NCI-H2227 (cell line): ENCODE data around the gene ARMC7.
"Not testable (repeated sequence)": the region's sequence is repeated elsewhere in the genome, so short reads cannot be mapped to it uniquely, and the experiment has no call there.

Experiments
- DNase-seq: peaks from one replicate; lab custom pipeline; 2025; ENCODE audit not compliant: unreplicated experiment; lab: John Stamatoyannopoulos, UW

ARMC7 gene

DNA sequence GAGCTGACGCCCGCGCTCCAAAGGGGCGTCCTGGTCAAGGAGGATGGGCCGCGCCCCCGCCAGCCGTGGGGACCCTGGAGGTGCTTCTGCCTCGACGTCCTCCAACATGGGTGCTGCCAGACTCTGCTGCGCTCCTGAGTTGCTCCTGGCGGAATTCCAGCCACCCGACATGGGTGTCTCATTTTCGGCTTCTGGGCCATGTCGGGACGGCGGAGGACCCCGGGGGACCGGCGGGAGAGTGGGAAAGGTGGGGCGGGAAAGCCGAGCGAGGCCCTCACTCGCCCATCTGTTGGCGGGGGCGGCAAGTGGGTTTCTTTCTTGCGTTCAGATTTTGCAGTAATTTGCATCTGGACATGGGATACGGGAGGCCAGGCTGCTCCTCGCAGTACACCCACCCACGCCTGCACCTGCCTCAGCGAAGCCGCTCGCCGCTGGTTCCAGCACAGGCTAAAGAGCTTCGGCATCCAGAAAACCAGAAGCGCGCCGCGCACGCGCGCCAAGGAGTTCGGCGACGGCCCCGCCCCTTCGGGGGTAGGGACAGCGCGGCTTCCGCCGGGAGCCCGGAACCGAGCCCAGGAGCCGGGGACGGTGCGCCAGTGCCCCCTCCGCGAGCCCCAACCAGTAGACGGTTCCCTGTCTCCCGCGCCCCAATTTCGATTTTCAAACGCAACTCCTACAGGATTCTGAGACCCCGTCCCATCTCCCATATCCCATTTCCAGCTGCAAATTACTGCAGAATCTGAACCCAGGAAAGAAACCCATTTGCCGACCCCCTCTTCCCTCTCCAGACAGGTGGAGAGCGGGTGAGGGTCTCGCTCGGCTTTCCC lies at the start of gene ARMC7:
Gene ARMC7 (plus strand): TSS at position 563 of the 827 bp plus-strand sequence. CDS start 320 bp downstream, outside the sequence.
- peak; percentile 94 for DNase-seq

- DNase-seq = no peak
Observed at GRCh38 chr17:75060434-75061054, 49.2 kb upstream of the ARMC7 start.

- no peak for DNase-seq
Observed at GRCh38 chr17:75061055-75061438, 48.7 kb upstream of the ARMC7 start.

DNA sequence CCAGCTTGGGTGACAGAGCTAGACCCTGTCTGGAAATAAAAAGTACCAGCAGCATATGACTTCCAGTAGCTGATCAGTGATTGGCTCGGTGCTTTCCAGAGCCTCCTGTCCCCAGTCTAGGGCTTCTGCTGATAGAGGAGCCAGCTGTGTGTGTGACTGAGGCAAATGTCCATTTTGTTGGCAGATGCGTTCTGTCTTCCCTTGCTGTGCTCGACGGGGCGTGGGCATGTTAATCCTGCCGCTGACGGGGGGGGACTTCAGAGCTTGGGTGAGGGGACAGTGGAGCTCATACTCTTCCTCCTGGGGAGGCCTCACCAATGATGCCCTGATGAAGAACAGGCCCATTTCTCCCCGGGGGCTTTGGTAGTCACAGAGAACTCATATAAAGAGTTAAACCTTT lies 48.2 kb upstream of the ARMC7 start:
- DNase-seq = no peak

GRCh38 chr17:75063201-75063600 lies 46.6 kb upstream of the ARMC7 start:
- DNase-seq = no peak

GRCh38 chr17:75063626-75064025 lies 46.1 kb upstream of the ARMC7 start:
- DNase-seq = no peak

- no peak for DNase-seq
Observed at GRCh38 chr17:75064040-75064439, 45.7 kb upstream of the ARMC7 start.

DNA sequence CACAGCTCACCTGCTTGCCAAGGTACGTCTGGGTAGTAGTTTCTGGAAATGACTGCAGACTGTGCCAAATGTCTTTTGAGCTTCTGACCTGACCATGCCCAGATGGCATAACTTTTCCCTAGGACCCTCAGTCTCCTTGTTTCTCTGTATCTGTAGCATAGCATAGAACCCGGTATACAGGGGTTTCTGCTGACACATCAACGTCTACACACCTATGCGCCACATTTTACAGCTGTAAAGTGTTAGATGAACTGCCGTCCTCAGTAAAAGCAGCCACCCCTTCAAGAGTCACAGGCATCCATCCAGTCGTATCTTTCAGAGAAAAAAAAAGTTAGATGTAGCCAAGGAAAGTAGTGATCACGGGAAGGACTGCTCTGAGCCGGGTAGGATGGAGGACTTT lies 45.3 kb upstream of the ARMC7 start:
- no peak for DNase-seq

- DNase-seq = no peak
Observed at GRCh38 chr17:75064867-75065561, 44.8 kb upstream of the ARMC7 start.

DNA sequence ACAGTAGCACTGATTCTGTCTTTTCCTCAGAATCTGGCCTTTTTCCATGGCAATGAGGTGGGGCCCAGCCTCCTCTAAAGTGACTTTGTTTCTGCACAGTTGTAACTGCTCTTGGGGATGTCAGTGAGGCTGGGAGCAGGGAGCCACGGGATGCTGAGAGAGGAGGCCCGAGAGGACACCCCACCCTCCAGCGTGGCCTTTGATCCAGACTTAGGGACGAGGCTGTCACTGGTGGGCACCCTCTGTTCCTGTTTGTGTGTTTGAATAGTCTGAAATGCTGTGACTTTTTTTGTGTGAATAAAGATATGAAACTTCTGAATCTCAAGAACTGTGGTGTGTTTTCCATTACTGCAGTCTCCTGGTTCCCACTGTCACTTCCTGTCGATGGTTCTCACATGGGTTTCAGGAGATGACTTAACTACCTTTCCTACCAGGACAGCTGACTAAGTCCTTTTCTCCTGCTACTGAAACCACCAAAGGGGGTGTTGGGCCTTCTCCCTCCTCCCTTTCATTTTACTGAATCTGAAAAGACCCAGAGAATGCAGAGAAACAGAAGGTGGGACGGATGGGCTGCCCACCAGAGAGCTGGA lies 44.1 kb upstream of the ARMC7 start:
- no peak for DNase-seq

- DNase-seq = no peak
Observed at GRCh38 chr17:75067856-75068255, 41.9 kb upstream of the ARMC7 start.

- no peak for DNase-seq
Observed at GRCh38 chr17:75068750-75069149, 41.0 kb upstream of the ARMC7 start.

GRCh38 chr17:75069783-75070182 lies 40.0 kb upstream of the ARMC7 start:
- no peak for DNase-seq

DNA sequence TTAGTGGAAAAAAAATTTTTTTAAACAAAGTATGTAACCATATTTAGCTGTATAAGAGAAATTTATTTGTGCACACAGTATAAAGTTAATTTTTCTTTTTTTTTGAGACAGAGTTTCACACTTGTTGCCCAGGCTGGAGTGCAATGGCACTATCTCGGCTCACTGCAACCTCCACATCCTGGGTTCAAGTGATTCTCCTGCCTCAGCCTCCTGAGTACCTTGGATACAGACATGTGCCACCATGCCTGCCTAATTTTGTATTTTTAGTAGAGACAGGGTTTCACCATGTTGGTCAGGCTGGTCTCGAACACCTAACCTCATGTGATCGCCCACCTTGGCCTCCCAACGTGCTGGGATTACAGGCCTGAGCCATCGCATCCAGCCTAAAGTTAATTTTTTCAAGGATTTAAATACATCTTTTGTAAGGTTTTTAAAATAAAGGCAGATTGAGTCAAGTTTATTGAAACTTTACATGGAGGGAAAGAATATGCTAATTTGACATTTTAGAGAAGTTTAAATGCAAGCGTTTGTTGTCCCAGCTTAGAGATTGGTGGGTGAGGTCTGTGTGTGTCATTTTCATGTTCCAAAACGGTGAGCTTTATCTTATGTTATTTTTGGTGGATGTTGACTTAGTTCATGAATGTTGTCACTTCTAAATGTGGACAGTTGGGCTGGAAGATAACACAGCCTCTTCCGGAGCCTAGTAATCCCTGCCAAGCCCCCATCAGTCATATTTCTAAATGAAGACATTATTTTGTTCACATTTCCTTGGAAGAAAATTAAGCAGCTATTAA lies 38.1 kb upstream of the ARMC7 start:
- not testable (repeated sequence) for DNase-seq

- DNase-seq = not testable (repeated sequence)
Observed at GRCh38 chr17:75072909-75073308, 36.9 kb upstream of the ARMC7 start.

DNA sequence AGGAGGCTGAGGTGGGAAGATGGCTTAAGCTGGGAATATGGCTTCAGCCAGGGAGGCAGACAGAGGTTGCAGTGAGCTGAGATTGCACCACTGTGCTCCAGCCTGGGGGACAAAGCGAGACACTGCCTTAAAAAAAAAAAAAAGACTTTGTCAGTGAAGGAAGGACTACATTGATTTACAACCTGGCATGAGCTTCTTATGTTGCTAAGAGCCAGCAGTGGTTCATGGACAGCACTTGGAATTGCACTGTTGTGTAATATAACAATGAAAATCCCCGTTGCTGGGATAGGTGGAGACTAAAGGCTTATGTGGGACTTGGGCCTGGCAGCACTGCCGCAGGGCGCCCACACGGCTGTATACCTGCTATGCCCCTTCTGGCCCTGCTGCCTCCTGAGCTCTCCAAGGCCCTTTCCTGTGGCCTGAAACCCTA lies 36.1 kb upstream of the ARMC7 start:
- DNase-seq = no peak

DNA sequence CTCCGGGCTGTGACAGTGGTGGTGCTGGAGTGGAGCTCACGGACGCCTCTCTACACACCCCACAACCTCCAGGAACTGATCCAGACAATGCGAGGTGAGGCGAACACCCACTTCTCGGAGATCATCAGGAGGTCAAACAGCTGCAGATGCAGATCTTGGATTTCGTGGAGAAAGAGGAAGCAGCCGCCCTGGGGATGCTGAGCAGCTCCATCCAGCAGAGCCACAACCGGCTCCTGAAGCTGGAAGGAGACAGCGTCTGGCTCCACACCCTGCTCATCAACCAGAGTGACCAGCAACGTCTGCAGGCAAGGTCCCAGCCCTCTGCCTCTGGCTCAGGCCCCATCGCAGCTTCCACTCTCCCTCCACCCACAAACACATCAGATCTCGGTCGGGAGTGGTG lies 35.2 kb upstream of the ARMC7 start:
- no peak for DNase-seq

DNA sequence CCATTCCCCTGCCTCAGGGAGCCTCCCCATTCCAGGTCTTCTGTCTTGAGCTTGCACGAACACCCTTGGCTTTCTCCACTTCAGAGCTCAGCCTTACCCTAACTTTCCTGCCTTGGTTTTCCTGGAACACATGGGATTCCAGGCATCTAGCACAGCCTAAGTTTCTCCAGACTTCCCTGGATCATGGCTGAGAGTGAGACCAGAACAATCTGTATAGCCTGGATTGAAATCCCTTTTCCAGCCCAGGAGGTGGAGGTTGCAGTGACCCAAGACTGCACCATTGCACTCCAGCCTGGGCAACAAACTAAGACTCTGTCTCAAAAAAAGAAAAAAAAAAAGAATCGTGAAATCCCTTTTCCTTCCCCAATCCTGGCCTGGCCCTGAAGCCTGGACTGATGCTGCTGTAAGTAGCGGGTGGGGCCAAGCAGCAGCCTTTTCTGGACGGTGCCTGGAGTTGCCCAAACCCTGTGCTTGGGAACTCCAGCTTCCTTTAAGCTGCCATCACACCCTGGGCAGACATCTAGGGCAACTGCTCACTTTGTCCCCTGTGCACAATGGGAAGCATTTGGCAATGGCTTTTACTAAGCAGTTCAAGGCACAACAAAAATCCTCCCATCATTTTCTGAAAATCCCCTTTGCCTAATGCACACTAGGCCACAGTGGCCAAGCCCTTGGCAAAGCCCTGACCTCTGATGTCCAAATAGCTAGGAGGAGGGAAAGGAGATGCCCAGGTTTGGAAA lies 34.0 kb upstream of the ARMC7 start:
- DNase-seq = no peak

DNA sequence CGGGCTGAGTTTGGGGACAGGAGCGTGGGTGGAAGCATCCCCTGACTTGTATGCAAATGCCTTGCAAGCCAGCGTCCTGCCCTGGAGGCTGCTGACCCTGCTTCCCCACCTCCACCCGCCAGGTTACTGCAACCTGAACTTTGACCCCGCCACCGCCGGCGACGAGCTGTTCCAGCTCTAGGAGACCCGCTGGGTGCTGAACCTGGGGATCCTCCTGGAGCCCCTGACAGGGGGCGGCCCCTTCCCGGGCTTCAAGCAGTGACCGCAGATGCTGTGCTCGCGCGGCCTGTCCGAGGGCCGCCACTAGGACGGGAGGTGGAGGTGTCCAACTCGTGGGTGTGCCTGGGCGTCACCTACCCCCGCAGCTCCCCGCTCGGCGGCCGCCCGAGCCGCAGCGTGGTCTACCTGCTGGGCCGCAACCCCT lies 32.7 kb upstream of the ARMC7 start:
- no peak for DNase-seq
